Mesothelial cell of epicardium (in vitro differentiated cells): ENCODE results near the gene PTPRN2. TPM values are rescaled to one million over a fixed set of nuclear protein-coding genes. Genes with fewer than 3 reads are reported as not detected.

ENCODE experiments used
- DNase-seq, 2 experiments: peaks; one replicate each; pipeline ENCODE4 v3.0.0; 2021; ENCODE audit warnings: low spot score in 2 of 2; ENCODE audit not compliant: unreplicated experiment in 2 of 2
- H3K27ac Mint-ChIP-seq: 2 replicates; pipeline ENCODE4 v1.8.0; 2021; ENCODE audit warnings: mixed read lengths
- H3K27me3 Mint-ChIP-seq: 2 replicates; pipeline ENCODE4 v1.8.0; 2021; ENCODE audit warnings: low read depth, mixed read lengths
- H3K36me3 Mint-ChIP-seq: 2 replicates; pipeline ENCODE4 v1.8.0; 2021; ENCODE audit warnings: mixed read lengths
- H3K4me1 Mint-ChIP-seq: 2 replicates; pipeline ENCODE4 v1.8.0; 2021; ENCODE audit warnings: mixed read lengths
- H3K4me3 Mint-ChIP-seq: 2 replicates; pipeline ENCODE4 v1.8.0; 2021; ENCODE audit warnings: mild to moderate bottlenecking, moderate library complexity, mixed read lengths
- H3K9me3 Mint-ChIP-seq: 2 replicates; pipeline ENCODE4 v1.8.0; 2021; ENCODE audit warnings: mixed read lengths
- total RNA-seq: library from RNA; stranded (reverse); gene quantifications from 3 replicates; pipeline ENCODE4 v1.2.1, GENCODE V29; 2021
- TF ChIP-seq, protein P1 (sequence below): fragments of 200-600 bp; sonication (generic); IDR thresholded peaks from one replicate; pipeline ENCODE4 v1.5.0; 2021; ENCODE audit warnings: antibody characterized with exemption; ENCODE audit not compliant: unreplicated experiment

Gene PTPRN2
- total RNA-seq, 1 donor from 2014 or later, result 2.2 TPM

DNA sequence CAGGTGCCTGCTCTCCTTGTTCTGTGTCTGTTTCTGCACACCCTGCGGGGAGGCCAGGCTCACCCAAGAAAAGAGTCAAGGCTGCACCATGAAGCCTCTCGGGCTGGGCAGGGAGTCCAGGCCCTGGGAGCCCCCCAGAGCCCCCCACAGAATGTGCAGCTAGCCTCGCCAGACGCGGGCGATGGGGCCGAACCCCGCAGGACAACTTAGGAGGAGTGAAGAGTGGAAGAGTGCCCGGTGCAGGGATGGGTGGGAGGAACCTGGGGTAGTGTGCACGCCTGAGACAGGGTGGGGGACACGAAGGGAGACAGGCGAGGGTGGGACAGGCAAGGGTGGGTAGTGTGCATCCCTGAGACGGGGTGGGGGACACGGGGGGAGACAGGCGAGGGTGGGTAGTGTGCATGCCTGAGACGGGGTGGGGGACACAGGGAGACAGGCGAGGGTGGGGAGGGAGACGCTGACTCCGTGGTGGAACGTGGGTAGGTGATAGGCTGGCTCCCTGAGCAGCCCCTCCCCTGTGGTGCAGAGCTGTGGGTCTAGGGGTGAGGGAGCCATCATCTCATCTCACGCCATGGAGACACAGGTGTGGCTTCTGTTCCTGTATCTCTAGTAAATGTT, 635.5 kb downstream of the PTPRN2 start:
- H3K27me3 Mint-ChIP-seq, result peaks cover 7% of the 10 kb centered on the region
- H3K27ac Mint-ChIP-seq, result no peak overlapping the region
- no peaks in the 10 kb centered on the region for H3K36me3 Mint-ChIP-seq
- H3K4me1 Mint-ChIP-seq, result no peaks in the 10 kb centered on the region
- DNase-seq, result no peak
- no peak overlapping the region for H3K4me3 Mint-ChIP-seq
- TF ChIP-seq, protein P1, sequence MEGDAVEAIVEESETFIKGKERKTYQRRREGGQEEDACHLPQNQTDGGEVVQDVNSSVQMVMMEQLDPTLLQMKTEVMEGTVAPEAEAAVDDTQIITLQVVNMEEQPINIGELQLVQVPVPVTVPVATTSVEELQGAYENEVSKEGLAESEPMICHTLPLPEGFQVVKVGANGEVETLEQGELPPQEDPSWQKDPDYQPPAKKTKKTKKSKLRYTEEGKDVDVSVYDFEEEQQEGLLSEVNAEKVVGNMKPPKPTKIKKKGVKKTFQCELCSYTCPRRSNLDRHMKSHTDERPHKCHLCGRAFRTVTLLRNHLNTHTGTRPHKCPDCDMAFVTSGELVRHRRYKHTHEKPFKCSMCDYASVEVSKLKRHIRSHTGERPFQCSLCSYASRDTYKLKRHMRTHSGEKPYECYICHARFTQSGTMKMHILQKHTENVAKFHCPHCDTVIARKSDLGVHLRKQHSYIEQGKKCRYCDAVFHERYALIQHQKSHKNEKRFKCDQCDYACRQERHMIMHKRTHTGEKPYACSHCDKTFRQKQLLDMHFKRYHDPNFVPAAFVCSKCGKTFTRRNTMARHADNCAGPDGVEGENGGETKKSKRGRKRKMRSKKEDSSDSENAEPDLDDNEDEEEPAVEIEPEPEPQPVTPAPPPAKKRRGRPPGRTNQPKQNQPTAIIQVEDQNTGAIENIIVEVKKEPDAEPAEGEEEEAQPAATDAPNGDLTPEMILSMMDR, result no peak
- H3K9me3 Mint-ChIP-seq, result peaks cover 29% of the 10 kb centered on the region

DNA sequence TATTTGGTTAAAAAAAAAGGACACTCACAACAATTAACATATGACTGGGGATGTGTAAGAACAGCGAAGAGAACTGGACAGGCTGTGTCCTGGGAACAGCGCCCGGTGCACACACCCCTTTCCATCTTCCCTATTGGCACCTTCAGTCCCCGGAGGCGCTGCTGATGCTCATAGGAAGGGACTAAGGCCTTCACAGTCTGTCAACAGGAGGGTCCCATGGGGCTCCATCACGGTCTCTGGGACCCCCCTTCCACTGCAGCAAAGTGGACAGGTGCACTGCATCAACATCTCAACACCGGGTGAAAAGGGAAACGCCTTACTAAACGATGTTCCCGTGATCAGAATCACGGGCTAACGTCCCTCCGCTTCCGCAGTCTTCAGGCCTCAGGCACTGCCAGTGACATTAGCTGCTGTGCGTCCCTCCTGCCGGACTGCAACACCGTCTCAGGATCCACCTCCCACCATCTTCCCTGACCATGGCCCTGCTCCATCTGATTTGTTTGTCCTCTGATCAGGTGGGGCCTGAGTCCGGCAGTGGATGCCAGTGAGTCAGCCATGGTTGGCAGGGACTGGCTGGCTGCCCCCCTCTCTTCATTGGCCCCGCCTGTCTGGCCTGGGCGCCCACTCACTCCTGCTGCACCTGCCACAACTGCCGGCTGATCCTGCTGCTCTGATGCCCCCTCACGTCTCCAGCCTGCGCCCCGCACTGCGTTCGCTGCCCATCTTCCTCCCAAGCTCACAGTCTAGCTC, 636.1 kb downstream of the PTPRN2 start:
- H3K4me1 Mint-ChIP-seq, result no peaks in the 10 kb centered on the region
- H3K27me3 Mint-ChIP-seq, result peaks cover 7% of the 10 kb centered on the region
- H3K4me3 Mint-ChIP-seq, result no peak overlapping the region
- no peak for DNase-seq
- H3K27ac Mint-ChIP-seq, result no peak overlapping the region
- H3K36me3 Mint-ChIP-seq, result no peaks in the 10 kb centered on the region
- TF ChIP-seq, protein P1, result no peak
- H3K9me3 Mint-ChIP-seq, result peaks cover 29% of the 10 kb centered on the region

DNA sequence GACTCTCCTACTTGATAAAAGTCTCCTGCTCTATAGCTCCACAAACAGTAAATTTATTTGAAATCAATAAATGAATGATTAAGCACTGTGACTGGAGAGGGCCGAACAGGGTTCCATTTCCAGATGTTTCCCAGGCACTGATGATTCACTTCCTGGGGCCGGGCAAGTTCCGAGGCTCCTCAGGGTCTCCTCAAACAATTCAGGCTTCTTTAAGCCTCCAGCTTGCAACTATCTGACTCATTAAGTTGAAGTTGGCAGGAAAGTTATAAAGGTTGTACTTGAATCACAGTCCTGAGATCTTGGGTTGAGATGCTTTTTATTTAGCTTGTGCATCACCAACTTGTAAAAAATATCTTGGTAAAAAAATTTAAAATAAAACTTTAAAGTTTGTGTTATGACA, 637.9 kb downstream of the PTPRN2 start:
- TF ChIP-seq, protein P1, result no peak
- DNase-seq, result no peak
- no peaks in the 10 kb centered on the region for H3K36me3 Mint-ChIP-seq
- no peaks in the 10 kb centered on the region for H3K4me1 Mint-ChIP-seq
- no peak overlapping the region for H3K4me3 Mint-ChIP-seq
- H3K27me3 Mint-ChIP-seq, result no peaks in the 10 kb centered on the region
- peaks cover 34% of the 10 kb centered on the region for H3K9me3 Mint-ChIP-seq
- H3K27ac Mint-ChIP-seq, result no peak overlapping the region

DNA sequence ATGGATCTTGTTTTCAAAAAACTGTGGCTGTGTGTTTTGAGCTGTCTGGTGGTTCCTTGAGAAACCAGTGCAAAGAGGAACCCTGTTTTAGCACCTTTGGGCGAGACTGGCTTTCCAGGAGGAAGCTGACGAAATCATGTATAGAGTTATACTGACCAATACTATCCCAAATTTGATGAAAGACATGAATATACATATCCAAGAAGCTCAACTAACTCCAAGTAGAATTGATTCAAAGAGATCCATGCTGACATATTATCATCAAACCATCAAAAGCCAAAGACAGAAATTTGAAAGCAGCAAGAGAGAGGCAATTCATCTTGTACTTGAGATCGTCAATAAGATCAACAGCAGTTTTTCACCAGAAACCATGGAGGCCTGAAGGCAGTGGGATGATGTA, 640.1 kb downstream of the PTPRN2 start:
- no peak for DNase-seq
- Mint-ChIP-seq H3K4me3 (no peak overlapping the region), H3K4me1 (no peaks in the 10 kb centered on the region), H3K36me3 (no peaks in the 10 kb centered on the region), H3K27me3 (no peaks in the 10 kb centered on the region), H3K9me3 (peaks cover 50% of the 10 kb centered on the region), H3K27ac (no peak overlapping the region)
- TF ChIP-seq, protein P1, result no peak

DNA sequence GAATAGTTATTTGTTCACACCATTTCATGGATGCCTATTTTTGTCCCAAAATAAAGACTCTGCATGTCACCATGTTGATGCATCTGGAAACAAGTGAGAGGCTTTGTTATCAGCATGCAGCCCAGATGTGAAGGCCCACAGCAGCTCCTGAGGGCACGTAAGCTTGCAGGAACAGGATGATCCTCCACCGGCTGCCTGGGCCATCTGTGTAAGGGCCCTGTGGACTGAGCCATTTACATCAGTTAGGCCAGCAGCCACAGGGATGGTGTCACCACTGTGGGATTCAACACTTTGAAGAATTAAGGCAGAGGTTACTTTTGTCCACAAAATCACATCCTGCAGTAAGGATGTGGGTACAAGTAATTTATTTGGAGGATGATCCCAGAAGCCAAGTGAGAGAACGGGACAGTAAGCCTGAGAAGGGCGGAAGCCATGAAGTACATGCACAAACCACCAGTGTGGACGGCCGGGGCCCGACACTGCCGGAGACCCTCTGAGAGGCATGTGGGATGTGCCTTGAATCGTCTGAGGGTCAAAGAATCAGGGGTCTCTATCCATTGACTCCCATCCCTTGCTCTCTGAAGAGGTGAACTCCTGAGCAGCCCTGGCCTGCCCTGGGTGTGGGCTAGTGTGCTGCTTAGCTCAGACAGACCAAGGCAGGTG, 641.1 kb downstream of the PTPRN2 start:
- H3K36me3 Mint-ChIP-seq, result no peaks in the 10 kb centered on the region
- no peaks in the 10 kb centered on the region for H3K4me1 Mint-ChIP-seq
- TF ChIP-seq, protein P1, result no peak
- DNase-seq, result no peak
- H3K27me3 Mint-ChIP-seq, result no peaks in the 10 kb centered on the region
- no peak overlapping the region for H3K27ac Mint-ChIP-seq
- no peak overlapping the region for H3K4me3 Mint-ChIP-seq
- H3K9me3 Mint-ChIP-seq, result peaks cover 52% of the 10 kb centered on the region
